ENCODE data around the gene MYOZ2. TPM values are rescaled to one million over a fixed set of nuclear protein-coding genes. Genes with fewer than 3 reads are reported as not detected.

MYOZ2 gene
- total and polyA plus RNA-seq, 8 donors, result 0.06 to 0.43 (median 0.20) TPM; not detected in 4

DNA sequence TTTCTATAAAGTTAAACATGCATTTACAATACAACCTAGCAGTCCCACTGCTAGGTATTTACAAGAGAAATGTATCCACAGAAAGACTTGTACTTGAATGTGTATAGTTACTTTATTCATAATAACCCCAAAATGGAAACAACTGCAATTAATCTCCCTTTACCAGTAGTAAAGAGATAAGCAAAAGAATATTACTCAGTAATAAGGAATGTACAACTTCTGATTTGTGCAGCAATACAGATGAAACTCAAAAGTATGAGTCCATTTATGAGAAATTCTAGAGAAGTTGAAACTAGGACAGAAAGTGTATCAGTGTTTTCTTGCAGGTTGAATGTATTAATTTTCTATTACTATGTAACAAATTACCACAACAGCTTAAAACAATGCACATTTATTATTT, 92.1 kb downstream of the MYOZ2 start:
- intact Hi-C loops (cut with DNase I), result no loop called here
- no peaks in the 10 kb centered on the region for H3K9me3 ChIP-seq
- H3K36me3 ChIP-seq, result peaks cover 0 to 5% (median 0%) of the 10 kb centered on the region in 3 donors
- TF ChIP-seq, protein P1, sequence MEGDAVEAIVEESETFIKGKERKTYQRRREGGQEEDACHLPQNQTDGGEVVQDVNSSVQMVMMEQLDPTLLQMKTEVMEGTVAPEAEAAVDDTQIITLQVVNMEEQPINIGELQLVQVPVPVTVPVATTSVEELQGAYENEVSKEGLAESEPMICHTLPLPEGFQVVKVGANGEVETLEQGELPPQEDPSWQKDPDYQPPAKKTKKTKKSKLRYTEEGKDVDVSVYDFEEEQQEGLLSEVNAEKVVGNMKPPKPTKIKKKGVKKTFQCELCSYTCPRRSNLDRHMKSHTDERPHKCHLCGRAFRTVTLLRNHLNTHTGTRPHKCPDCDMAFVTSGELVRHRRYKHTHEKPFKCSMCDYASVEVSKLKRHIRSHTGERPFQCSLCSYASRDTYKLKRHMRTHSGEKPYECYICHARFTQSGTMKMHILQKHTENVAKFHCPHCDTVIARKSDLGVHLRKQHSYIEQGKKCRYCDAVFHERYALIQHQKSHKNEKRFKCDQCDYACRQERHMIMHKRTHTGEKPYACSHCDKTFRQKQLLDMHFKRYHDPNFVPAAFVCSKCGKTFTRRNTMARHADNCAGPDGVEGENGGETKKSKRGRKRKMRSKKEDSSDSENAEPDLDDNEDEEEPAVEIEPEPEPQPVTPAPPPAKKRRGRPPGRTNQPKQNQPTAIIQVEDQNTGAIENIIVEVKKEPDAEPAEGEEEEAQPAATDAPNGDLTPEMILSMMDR (IDR thresholded peaks at IDR 0.05), result no peak
- DNase-seq (no peak), ATAC-seq (no peak), FAIRE-seq (no peak)
- H3K4me1 ChIP-seq, result peaks cover 0 to 5% (median 3%) of the 10 kb centered on the region in 3 donors
- no peaks in the 10 kb centered on the region for H3K27me3 ChIP-seq
- H3K27ac ChIP-seq, result no peak overlapping the region
- no peak overlapping the region for H3K4me3 ChIP-seq

DNA sequence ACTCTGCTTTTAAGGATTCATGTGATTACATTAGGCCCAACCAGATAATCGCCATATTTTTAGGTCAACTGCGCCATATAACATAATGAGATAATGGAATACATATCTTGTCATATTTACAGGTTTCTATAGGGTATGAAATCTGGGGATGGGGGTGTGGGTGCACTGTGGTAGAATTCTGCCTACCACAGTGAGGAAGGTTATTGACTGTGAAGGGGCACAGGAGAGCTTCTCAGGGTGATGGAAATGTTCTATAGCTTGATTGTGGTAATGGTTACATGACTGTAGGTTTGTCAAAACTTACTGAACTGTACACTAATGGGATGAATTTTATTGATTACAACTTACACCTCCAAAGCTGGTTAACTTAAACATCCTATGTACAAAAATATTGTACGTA, 92.8 kb downstream of the MYOZ2 start:
- no peak for FAIRE-seq
- no peak for ATAC-seq
- intact Hi-C loops (cut with DNase I), result no loop called here
- TF ChIP-seq, protein P1 (IDR thresholded peaks at IDR 0.05), result no peak
- no peaks in the 10 kb centered on the region for H3K27me3 ChIP-seq
- peaks cover 6 to 13% (median 9%) of the 10 kb centered on the region in 3 donors for H3K4me1 ChIP-seq
- H3K9me3 ChIP-seq, result no peaks in the 10 kb centered on the region
- 94 to 97% methylated on average over 3 of the region's 3 CpGs for WGBS, 2 donors
- peaks cover 0 to 5% (median 0%) of the 10 kb centered on the region in 3 donors for H3K36me3 ChIP-seq
- no peak overlapping the region for H3K4me3 ChIP-seq
- no peak for DNase-seq
- H3K27ac ChIP-seq, result no peak overlapping the region

DNA sequence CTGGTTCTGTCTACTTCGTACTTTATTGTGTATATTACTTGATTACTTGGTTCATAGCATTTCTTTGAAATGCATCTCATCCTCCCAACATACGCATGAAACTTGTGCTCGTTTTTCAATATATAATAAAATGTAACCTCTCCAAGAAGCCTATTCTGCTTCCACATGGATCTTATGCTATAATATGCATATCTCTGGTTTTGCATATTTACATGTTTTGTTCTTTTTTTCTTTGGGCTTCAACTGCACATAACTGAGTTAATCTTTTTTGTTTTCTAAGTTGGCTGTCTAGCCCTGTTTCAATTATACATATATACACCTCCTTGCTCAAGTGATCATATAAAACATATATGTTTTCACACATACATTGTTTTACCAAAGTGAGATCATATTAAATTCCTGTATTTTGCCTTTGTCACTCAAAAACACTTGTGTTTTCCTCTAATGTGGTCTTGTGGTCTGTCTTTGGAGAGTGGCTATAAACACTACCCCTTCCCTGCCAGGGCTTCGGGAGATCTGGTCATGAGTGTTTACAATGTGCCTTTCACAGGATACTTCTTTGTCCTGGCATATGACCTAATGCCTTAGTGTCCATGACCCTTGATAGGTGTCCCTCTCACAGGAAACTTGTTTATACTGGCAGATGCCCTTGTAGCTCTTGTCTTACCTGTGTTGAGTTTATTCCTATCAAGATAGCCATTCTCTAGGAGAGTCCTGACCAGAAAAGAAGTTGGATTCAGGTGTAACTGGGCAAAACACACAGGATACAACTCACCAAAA, 94.5 kb downstream of the MYOZ2 start:
- ATAC-seq (no peak), FAIRE-seq (no peak), DNase-seq (no peak)
- intact Hi-C loops (cut with DNase I), result no loop called here
- TF ChIP-seq, protein P1 (IDR thresholded peaks at IDR 0.05), result no peak
- Histone ChIP-seq H3K27ac (no peak overlapping the region), H3K4me1 (peaks cover 6 to 19% (median 9%) of the 10 kb centered on the region in 3 donors), H3K9me3 (no peaks in the 10 kb centered on the region), H3K27me3 (no peaks in the 10 kb centered on the region), H3K36me3 (peaks cover 0 to 5% (median 0%) of the 10 kb centered on the region in 3 donors), H3K4me3 (no peak overlapping the region)
- 75 to 85% methylated on average over 4 of the region's 4 CpGs for WGBS, 2 donors

DNA sequence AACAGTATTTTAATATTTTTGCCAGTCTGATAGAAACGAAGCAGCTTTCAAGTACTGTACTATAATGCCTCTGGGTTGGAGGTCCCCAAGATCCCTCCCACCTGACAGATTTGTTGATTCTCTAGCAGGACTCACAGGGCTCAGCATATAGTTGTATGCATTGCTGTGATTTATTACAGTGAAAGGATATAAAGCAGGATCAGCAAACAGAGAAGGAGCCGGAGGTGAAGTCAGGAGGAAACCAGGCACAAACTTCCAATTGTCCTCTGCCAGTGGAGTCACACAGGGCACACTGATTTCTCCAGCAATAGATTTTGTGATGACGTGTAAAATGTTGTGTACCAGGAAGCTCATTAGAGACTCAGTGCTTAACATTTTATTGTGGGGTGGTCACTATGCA, 95.9 kb downstream of the MYOZ2 start:
- no peak overlapping the region for H3K4me3 ChIP-seq
- no peak overlapping the region for H3K27ac ChIP-seq
- TF ChIP-seq, protein P1 (IDR thresholded peaks at IDR 0.05), result no peak
- H3K9me3 ChIP-seq, result no peaks in the 10 kb centered on the region
- peaks cover 6 to 19% (median 9%) of the 10 kb centered on the region in 3 donors for H3K4me1 ChIP-seq
- 75 to 77% methylated on average over 3 of the region's 3 CpGs for WGBS, 2 donors
- FAIRE-seq (no peak), ATAC-seq (no peak), DNase-seq (no peak)
- peaks cover 0 to 8% (median 0%) of the 10 kb centered on the region in 3 donors for H3K36me3 ChIP-seq
- intact Hi-C loops (cut with DNase I), result no loop called here
- no peaks in the 10 kb centered on the region for H3K27me3 ChIP-seq

DNA sequence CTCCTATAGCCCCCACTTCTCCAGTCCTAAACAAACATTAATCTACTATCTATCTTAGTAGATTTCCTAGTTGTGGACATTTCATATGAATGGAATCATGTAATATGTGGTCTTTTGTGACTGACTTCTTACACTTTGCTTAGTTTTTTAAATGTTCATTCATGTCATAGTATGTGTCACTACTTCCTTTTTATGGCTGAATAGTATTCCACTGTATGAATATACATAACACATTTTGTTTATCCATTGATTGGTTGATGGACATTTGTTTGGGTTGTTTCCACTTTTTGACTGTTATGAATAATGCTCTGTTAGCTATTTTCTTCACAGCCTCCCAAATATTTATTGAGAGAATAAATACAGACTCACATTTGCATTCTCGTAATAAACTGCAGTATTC, 96.7 kb downstream of the MYOZ2 start:
- WGBS, 2 donors, result 94 to 95% methylated on average over 1 of the region's 1 CpG
- intact Hi-C loops (cut with DNase I), result no loop called here
- Histone ChIP-seq H3K27me3 (no peaks in the 10 kb centered on the region), H3K4me3 (no peak overlapping the region), H3K9me3 (no peaks in the 10 kb centered on the region), H3K4me1 (peaks cover 6 to 19% (median 9%) of the 10 kb centered on the region in 3 donors), H3K36me3 (peaks cover 0 to 4% (median 0%) of the 10 kb centered on the region in 3 donors), H3K27ac (no peak overlapping the region)
- no peak for FAIRE-seq
- TF ChIP-seq, protein P1 (IDR thresholded peaks at IDR 0.05), result no peak
- no peak for DNase-seq
- ATAC-seq, result no peak

All from pancreas (tissue), 10 donors.